DOHH2 (cell line): ENCODE measurements around the gene NFIA.

Experiments
- EZH2phosphoT487 ChIP-seq: fragments of 200-600 bp; sonication (generic); IDR thresholded peaks from 2 replicates; pipeline ENCODE4 v1.6.1; 2017; ENCODE audit warnings: borderline replicate concordance, mild to moderate bottlenecking, antibody characterized with exemption, low read length, moderate library complexity, mixed read lengths
- TF ChIP-seq, protein P1 (sequence below): fragments of 200-600 bp; sonication (generic); IDR thresholded peaks from one replicate; pipeline ENCODE4 v1.5.1; 2014; ENCODE audit warnings: antibody characterized with exemption, mild to moderate bottlenecking, low read depth, low read length; ENCODE audit not compliant: poor library complexity, severe bottlenecking

DNA sequence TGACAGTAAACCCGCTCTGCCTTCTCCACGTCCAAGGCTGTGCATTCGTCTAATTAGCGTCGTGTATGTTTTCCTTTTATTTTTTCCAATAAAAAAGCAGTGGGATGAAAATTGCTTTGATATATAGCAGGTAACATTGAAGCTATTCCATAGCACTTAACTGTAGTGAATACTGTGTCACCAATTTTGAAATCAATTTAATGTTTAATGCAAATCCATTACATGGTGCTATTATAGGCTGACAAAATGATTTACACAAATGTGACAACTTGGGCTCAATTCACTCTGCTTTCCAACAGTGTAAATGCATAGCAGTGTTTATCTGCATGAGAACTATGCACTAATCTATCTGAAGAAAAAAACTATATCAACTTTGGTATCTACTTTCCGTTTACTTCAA is 377.8 kb downstream of the NFIA start:
- TF ChIP-seq, protein P1, sequence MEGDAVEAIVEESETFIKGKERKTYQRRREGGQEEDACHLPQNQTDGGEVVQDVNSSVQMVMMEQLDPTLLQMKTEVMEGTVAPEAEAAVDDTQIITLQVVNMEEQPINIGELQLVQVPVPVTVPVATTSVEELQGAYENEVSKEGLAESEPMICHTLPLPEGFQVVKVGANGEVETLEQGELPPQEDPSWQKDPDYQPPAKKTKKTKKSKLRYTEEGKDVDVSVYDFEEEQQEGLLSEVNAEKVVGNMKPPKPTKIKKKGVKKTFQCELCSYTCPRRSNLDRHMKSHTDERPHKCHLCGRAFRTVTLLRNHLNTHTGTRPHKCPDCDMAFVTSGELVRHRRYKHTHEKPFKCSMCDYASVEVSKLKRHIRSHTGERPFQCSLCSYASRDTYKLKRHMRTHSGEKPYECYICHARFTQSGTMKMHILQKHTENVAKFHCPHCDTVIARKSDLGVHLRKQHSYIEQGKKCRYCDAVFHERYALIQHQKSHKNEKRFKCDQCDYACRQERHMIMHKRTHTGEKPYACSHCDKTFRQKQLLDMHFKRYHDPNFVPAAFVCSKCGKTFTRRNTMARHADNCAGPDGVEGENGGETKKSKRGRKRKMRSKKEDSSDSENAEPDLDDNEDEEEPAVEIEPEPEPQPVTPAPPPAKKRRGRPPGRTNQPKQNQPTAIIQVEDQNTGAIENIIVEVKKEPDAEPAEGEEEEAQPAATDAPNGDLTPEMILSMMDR: no peak
- no peak for TF ChIP-seq EZH2phosphoT487
